DOHH2 (cell line): ENCODE results near the gene GSS.

Source experiments
- EZH2phosphoT487 ChIP-seq: fragments of 200-600 bp; sonication (generic); IDR thresholded peaks from 2 replicates; pipeline ENCODE4 v1.6.1; 2017; ENCODE audit warnings: borderline replicate concordance, mild to moderate bottlenecking, antibody characterized with exemption, low read length, moderate library complexity, mixed read lengths
- TF ChIP-seq, protein P1 (sequence below): fragments of 200-600 bp; sonication (generic); IDR thresholded peaks from one replicate; pipeline ENCODE4 v1.5.1; 2014; ENCODE audit warnings: antibody characterized with exemption, mild to moderate bottlenecking, low read depth, low read length; ENCODE audit not compliant: poor library complexity, severe bottlenecking

DNA sequence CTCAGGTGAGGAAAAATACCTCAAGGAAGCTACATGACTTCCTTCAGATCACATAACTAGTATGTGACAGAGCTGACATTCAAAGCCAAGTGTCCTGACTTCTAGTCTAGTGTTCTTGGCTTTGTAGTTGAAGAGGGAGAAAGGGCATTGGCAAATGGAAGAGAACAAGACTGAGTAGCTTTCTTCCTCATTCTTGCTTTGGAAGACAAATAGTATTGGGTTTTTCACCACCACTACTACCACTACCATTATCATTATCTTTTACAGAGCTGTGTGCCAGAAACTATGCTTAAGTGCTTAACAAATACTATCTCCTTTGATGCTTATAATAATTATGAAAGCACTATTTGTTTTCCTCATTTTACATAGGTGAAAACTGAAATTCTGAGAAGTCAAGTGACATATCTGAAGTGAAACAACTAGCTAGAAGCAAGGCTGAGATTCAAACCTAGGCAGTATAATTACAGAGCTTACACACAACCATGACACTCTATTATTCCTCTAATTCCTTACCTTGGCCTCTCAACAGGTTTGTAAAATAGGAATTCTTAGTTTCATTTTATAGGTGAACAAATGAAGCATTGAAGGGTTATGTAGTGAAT, 72.4 kb downstream of the GSS start:
- TF ChIP-seq, protein P1, sequence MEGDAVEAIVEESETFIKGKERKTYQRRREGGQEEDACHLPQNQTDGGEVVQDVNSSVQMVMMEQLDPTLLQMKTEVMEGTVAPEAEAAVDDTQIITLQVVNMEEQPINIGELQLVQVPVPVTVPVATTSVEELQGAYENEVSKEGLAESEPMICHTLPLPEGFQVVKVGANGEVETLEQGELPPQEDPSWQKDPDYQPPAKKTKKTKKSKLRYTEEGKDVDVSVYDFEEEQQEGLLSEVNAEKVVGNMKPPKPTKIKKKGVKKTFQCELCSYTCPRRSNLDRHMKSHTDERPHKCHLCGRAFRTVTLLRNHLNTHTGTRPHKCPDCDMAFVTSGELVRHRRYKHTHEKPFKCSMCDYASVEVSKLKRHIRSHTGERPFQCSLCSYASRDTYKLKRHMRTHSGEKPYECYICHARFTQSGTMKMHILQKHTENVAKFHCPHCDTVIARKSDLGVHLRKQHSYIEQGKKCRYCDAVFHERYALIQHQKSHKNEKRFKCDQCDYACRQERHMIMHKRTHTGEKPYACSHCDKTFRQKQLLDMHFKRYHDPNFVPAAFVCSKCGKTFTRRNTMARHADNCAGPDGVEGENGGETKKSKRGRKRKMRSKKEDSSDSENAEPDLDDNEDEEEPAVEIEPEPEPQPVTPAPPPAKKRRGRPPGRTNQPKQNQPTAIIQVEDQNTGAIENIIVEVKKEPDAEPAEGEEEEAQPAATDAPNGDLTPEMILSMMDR, result no peak
- no peak for TF ChIP-seq EZH2phosphoT487
